Measurements from ENCODE around the gene CHIC2.

Gene CHIC2

GRCh38 chr4:54005475-54005874, 58.9 kb downstream of the CHIC2 start:
- DNase-seq (ENCODE audit: low spot score): no peak

- no peak for DNase-seq (ENCODE audit: low spot score)
These were observed 59.9 kb downstream of the CHIC2 start for GRCh38 chr4:54004463-54004862.

DNA sequence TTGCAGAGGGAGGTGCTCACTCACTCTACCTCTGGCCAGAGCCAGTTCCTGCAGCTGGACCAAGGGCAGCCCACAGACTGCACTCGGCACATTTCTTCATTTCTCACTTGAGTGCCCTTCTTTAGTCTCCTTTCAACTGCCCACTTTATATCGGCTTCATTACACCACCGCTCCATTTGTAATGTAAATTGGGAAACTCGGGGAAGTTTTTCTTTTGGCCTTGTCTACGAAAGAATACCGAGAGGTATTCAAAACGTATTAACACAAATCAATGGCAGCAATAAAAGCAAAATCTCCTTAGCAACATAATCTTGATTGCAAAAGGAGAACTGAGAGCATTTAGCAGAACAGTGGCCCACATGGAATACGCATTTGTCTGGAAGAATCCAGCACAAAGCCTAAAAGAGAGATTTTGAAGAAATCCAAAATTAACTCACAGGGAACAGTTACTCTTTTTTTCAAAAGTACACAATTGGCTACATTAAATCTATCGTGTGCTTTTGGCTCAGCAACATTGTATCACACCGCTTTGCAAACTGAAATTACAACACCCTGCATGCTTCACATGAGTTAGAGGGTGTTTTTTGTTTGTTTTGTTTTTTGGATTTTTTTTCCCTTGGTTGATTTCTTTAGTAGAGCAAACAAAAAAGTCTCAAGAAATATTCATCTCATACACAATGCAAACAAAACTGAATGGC, 62.6 kb downstream of the CHIC2 start:
- DNase-seq (ENCODE audit: low spot score): no peak

DNA sequence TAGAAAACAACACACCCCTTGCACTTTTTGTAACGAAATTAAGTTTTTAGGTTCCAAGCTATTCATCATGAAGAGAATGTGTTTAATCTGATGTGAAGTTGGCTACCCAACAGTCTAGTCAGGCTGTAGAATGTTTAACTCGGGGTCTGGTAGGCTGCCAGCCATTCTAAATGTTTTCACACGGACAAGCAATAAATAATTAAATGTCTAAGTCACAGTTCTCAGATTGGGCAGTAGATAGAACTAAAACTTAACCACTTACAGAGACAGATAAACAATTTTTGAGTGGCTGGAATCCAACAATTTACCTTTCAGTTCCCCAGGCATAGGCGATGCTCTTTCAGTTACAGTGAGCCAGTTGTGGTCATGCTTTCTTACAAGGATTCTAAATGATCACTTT, 66.5 kb downstream of the CHIC2 start:
- DNase-seq (ENCODE audit: low spot score): no peak

- DNase-seq (ENCODE audit: low spot score): no peak
These were observed 69.9 kb downstream of the CHIC2 start for GRCh38 chr4:53994382-53995102.

DNA sequence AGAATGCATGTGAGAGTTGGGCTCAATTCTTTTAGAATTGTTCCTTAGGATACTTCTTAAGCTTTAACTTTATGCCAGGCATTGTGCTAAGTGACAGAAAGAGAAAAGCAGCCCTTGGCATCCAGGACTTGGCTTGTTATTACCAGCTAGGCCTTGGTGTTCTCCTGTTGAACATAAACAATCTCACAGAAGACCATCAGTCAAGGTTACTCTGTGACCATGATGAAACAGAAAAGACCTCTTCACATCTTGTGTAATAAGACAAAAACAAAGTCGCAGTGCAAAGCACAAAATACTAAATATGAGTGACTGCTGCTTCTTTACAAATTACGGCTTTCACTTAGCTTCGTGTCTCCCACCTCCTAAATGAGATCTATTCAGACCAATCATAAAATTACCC, 71.6 kb downstream of the CHIC2 start:
- no peak for DNase-seq (ENCODE audit: low spot score)

DNA sequence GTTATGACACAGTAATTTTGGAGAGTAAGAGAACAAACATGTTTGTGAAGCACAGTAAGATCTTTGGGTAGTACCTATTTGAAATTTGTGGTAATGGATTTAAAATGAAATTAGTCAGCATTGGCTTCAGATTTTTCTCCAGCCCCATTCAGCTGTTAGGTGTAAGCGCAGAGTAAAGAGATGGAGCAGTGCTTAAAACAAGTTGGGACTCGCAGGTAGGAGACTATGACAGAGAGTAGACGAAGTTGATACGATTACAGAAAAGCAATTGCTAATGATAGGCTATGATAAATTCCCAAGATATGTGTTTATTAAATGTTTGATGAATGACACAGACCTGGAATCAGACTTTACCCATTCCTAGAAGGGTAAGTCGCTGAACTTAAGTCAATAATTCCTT, 72.6 kb downstream of the CHIC2 start:
- DNase-seq (ENCODE audit: low spot score): no peak

GRCh38 chr4:53990641-53991040, 73.8 kb downstream of the CHIC2 start:
- DNase-seq (ENCODE audit: low spot score): no peak

DNA sequence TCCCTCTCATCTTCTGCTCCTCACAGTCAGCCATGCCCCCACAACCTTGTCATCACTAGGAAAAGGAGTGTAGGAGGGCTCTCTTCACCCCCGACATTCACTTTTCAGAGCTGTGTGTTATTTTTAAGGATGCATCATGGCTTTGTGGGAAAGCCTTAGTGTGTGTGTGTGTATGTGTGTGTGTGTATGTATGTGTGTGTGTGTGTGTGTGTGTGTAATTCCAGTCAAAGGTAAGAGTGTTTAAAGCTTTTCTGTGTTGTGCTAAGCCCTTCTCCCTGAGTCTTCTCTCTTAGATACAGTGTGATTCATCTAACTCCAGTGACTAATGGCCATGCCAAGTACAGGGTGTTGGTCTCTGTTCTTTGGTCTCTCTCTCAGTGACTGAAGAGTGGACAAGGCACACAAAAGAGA, 76.6 kb downstream of the CHIC2 start:
- DNase-seq (ENCODE audit: low spot score): no peak

- DNase-seq (ENCODE audit: low spot score): no peak
These were observed 78.3 kb downstream of the CHIC2 start for GRCh38 chr4:53986062-53986461.

GRCh38 chr4:53981567-53981966, 82.8 kb downstream of the CHIC2 start:
- no peak for DNase-seq (ENCODE audit: low spot score)

DNA sequence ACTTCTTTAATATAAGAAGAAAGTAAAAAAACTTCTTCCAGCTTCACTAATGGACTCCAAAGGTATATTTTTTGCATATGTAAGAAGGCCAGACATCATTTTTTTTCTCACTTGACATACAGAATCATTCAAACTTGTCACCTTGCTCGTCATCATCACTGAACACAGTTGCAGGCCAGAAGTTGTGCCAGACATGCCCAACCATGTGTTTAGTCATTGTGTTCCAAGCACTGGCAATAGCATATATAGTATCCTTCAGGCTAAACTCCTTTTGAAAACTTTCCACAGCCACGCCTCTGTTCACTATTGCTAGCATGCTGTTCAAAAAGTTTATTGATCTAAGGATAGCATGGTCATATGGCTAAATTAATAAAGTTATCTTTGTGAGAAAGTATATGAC, 83.3 kb downstream of the CHIC2 start:
- DNase-seq (ENCODE audit: low spot score): no peak

DNA sequence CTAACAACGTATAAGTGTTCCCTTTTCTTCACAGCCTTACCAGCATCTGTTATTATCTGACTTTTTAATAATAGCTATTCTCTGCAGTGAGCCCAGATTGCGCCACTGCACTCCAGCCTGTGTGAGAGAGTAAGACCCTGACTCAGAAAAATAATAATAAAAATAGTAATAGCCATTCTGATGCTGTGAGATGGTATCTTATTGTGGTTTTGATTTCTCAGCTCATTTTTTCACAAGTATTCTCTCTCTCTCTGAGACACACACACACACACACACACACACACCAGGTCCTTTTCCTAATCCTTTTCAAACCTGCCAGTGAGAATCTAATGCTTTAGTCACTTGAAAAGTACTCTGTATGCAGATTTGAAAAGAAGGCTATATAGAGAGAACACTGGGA, 89.8 kb downstream of the CHIC2 start:
- DNase-seq (ENCODE audit: low spot score): no peak

DNA sequence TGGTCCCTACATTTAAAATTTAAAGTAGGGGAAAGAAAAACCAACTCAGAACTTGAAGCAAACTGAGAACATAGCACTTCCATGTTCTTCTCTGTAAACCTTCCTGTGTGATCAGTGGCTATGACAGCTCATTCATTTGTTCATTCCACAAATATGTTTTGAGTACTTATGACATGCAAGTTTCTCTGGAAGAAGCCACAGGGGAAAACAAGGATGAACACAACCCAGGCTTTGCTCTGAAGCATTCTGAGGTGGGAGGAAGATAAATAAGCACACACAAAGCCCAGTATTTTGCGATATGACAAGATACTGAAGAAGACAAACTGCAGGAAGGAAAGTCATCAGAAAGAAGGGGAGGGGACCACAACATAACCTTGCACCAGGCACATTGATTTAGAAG, 96.4 kb downstream of the CHIC2 start:
- no peak for DNase-seq (ENCODE audit: low spot score)

GRCh38 chr4:53963781-53964180, 100.6 kb downstream of the CHIC2 start:
- DNase-seq (ENCODE audit: low spot score): no peak

- DNase-seq (ENCODE audit: low spot score): no peak
These were observed 101.1 kb downstream of the CHIC2 start for GRCh38 chr4:53963336-53963735.

- no peak for DNase-seq (ENCODE audit: low spot score)
These were observed 101.7 kb downstream of the CHIC2 start for GRCh38 chr4:53962516-53963225.

DNA sequence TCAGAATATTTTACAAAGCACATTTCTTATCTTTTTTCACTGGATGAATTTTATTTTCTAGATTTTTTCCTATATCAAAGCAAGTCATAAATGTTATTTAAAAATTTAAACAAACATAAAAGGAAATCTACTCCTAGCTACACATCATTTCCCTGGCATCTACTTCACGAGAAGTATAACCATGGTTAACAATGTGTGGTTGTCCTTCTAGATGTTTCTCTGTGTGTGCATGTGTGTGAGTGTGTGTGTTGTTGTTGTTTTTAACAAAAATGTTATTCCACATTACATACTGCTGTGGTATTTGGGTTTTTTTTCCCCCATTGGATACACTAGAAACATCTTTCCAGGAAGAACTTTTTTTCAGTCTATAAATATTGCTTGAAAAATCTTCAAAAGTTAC, 103.1 kb downstream of the CHIC2 start:
- no peak for DNase-seq (ENCODE audit: low spot score)

GRCh38 chr4:53960843-53961242, 103.6 kb downstream of the CHIC2 start:
- DNase-seq (ENCODE audit: low spot score): no peak

All from germinal center (tissue), 1 donor.